Liver (tissue), 9 donors: ENCODE results near the gene NPHS2. TPM values are rescaled to one million over a fixed set of nuclear protein-coding genes. Genes with fewer than 3 reads are reported as not detected.
"Not testable (repeated sequence)": the region's sequence is repeated elsewhere in the genome, so short reads cannot be mapped to it uniquely, and the experiment has no call there.

Experiments
- DNase-seq: peaks from one replicate; pipeline ENCODE4 v3.0.0-alpha.2; 2017; ENCODE audit warnings: low spot score
- H3K27ac ChIP-seq, 2 donors: one replicate each; pipeline ENCODE4 v1.7.0; 2013; ENCODE audit warnings: inconsistent platforms in 2 of 2, low read length in 2 of 2, control low read depth in 1 of 2, low read depth in 1 of 2, mild to moderate bottlenecking in 1 of 2
- H3K27me3 ChIP-seq, 4 donors: one replicate each; pipeline versions ENCODE4 v1.6.1 to v1.7.0; 2013; ENCODE audit warnings: low read length in 3 of 4, inconsistent platforms in 1 of 4, mild to moderate bottlenecking in 1 of 4, moderate library complexity in 1 of 4; ENCODE audit not compliant: control insufficient read depth in 4 of 4, insufficient read depth in 4 of 4
- H3K36me3 ChIP-seq, 4 donors: one replicate each; pipeline versions ENCODE4 v1.6.1 to v1.7.0; 2013; ENCODE audit warnings: low read length in 3 of 4, mild to moderate bottlenecking in 3 of 4, low read depth in 1 of 4, moderate library complexity in 1 of 4; ENCODE audit not compliant: control insufficient read depth in 4 of 4, insufficient read depth in 3 of 4
- H3K4me1 ChIP-seq, 4 donors: one replicate each; pipeline versions ENCODE4 v1.6.1 to v1.7.0; 2013; ENCODE audit warnings: low read length in 3 of 4, mild to moderate bottlenecking in 3 of 4, moderate library complexity in 1 of 4; ENCODE audit not compliant: control insufficient read depth in 4 of 4, insufficient read depth in 4 of 4
- H3K4me3 ChIP-seq, 3 donors: one replicate each; pipeline versions ENCODE4 v1.6.1 to v1.7.0; 2013; ENCODE audit warnings: low read length in 3 of 3, control low read depth in 1 of 3, low read depth in 1 of 3, mild to moderate bottlenecking in 1 of 3
- H3K9ac ChIP-seq, 2 donors: one replicate each; pipeline ENCODE4 v1.7.0; 2013; ENCODE audit warnings: low read length in 2 of 2, mild to moderate bottlenecking in 2 of 2, moderate library complexity in 2 of 2, control low read depth in 1 of 2, low read depth in 1 of 2
- H3K9me3 ChIP-seq, 4 donors: one replicate each; pipeline versions ENCODE4 v1.6.1 to v1.7.0; 2013; ENCODE audit warnings: low read length in 3 of 4; ENCODE audit not compliant: control insufficient read depth in 4 of 4
- EGR1 ChIP-seq, 2 donors: IDR thresholded peaks; 2 replicates each; pipeline ENCODE4 v1.6.1; 2016 to 2018; ENCODE audit warnings: antibody characterized with exemption in 2 of 2, low read depth in 2 of 2
- FOXA1 ChIP-seq: IDR thresholded peaks from 2 replicates; pipeline ENCODE4 v1.6.1; 2016; ENCODE audit warnings: antibody characterized with exemption
- FOXA2 ChIP-seq: IDR thresholded peaks from 2 replicates; pipeline ENCODE4 v1.6.1; 2016; ENCODE audit warnings: antibody characterized with exemption
- GABPA ChIP-seq, 2 donors: IDR thresholded peaks in 1 of 2; conservative IDR thresholded peaks in 1 of 2; 2 replicates each; pipeline ENCODE4 v1.6.1; 2016; ENCODE audit warnings: antibody characterized with exemption in 2 of 2, mild to moderate bottlenecking in 1 of 2, moderate library complexity in 1 of 2
- HNF4A ChIP-seq, 2 donors: conservative IDR thresholded peaks; 2 replicates each; pipeline ENCODE4 v1.6.1; 2016; ENCODE audit warnings: antibody characterized with exemption in 2 of 2, mild to moderate bottlenecking in 2 of 2
- HNF4G ChIP-seq: IDR thresholded peaks from 2 replicates; pipeline ENCODE4 v1.6.1; 2016; ENCODE audit warnings: antibody characterized with exemption
- JUND ChIP-seq, 2 donors: IDR thresholded peaks; 2 replicates each; pipeline ENCODE4 v1.6.1; 2016; ENCODE audit warnings: antibody characterized with exemption in 2 of 2
- NR2F2 ChIP-seq: IDR thresholded peaks from 2 replicates; pipeline ENCODE4 v1.6.1; 2016; ENCODE audit warnings: antibody characterized with exemption
- RAD21 ChIP-seq, 2 donors: IDR thresholded peaks; 2 replicates each; pipeline ENCODE4 v1.6.1; 2016; ENCODE audit warnings: antibody characterized with exemption in 2 of 2, mild to moderate bottlenecking in 2 of 2
- RXRA ChIP-seq, 2 donors: IDR thresholded peaks; 2 replicates each; pipeline ENCODE4 v1.6.1; 2017 to 2018; ENCODE audit warnings: antibody characterized with exemption in 2 of 2, mild to moderate bottlenecking in 1 of 2
- SP1 ChIP-seq: IDR thresholded peaks from 2 replicates; pipeline ENCODE4 v1.6.1; 2018; ENCODE audit warnings: antibody characterized with exemption, mild to moderate bottlenecking
- TAF1 ChIP-seq: conservative IDR thresholded peaks from 2 replicates; pipeline ENCODE4 v1.6.1; 2016; ENCODE audit warnings: antibody characterized with exemption, mild to moderate bottlenecking
- YY1 ChIP-seq: IDR thresholded peaks from 2 replicates; pipeline ENCODE4 v1.6.1; 2016; ENCODE audit warnings: antibody characterized with exemption, mild to moderate bottlenecking
- WGBS: extraction: QIAGEN DNeasy Blood & Tissue Kit; methylation state at CpG from one replicate; pipeline ENCODE4 v1.1.7; 2013; 5-methylcytosine and 5-hydroxymethylcytosine counted together
- polyA plus RNA-seq, 2 donors: library from polyadenylated mRNA; stranded (reverse) in 1 of 2; unstranded in 1 of 2; fragments of 200-250 nt in 1 of 2; fragments of >200 nt in 1 of 2; fragmentation: Nextera tagmentation in 1 of 2; extraction: Ambion mirVana in 1 of 2; gene quantifications; one replicate each; pipeline versions ENCODE4 v1.2.1 to v1.2.3, GENCODE V29; 2013 to 2015
- total RNA-seq, 2 donors: library from RNA; depleted of rRNA; stranded (reverse); fragments of >200 nt; gene quantifications; one replicate each; pipeline ENCODE4 v1.2.3, GENCODE V29; 2014
- TF ChIP-seq, protein P1 (sequence below): IDR thresholded peaks from 2 replicates; pipeline ENCODE4 v1.6.1; 2016; ENCODE audit warnings: antibody characterized with exemption
- TF ChIP-seq, protein P2 (sequence below): IDR thresholded peaks from 2 replicates; pipeline ENCODE4 v1.6.1; 2016; ENCODE audit warnings: antibody characterized with exemption
- TF ChIP-seq, protein P3 (sequence below): IDR thresholded peaks from 2 replicates; pipeline ENCODE4 v1.6.1; 2016; ENCODE audit warnings: antibody characterized with exemption
- TF ChIP-seq, protein P4 (sequence below): IDR thresholded peaks from 2 replicates; pipeline ENCODE4 v1.6.1; 2016; ENCODE audit warnings: antibody characterized with exemption, mild to moderate bottlenecking
- donor health status: healthy.
- donor health status: healthy.
- donor health status: healthy.
- donor health status: healthy.
- donor health status: healthy.

Gene NPHS2
- total and polyA plus RNA-seq, 4 donors, result not detected

DNA sequence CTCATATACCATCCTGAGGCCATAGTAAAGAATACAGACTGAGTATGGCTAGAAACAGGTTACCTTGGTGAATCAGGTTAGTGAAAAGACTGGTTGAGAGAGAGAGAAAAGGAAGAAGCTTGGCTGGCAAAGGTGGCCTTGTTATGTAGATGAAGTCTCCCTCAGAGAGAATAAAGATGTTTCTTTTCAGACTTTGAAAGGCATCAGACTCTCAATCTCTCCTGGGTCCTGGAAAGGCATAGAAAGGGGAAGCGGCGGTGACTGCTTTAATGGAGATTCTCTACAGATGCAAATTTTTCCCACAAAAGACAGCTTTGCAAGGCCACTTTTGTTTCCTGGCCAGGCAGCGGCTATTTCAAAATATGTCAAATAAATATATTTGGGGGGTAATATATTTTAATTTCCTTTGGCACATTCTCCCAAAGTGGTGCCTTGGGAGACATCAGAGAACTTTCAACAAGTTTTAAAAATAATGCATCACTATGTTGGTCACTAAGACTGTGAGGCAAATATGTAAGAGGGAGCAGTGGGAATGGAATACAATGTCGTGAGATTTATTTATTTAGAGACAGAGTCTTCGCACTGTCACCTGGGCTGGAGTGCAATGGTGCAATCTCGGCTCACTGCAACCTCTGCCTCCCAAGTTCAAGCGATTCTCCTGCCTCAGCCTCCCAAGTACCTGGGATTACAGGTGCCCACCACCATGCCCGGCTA, 46.1 kb downstream of the NPHS2 start:
- no peak overlapping the region for H3K27ac ChIP-seq
- H3K27me3 ChIP-seq, result no peaks in the 10 kb centered on the region
- no peak for DNase-seq
- no peaks in the 10 kb centered on the region for H3K4me1 ChIP-seq
- 85% methylated on average over 8 of the region's 8 CpGs for WGBS
- no peak for TF ChIP-seq GABPA (IDR thresholded peaks at IDR 0.05 in 1 of 2, conservative IDR thresholded peaks at IDR 0.05 in 1 of 2)
- no peak for TF ChIP-seq NR2F2
- no peak for TF ChIP-seq RXRA (IDR thresholded peaks at IDR 0.05)
- TF ChIP-seq JUND (IDR thresholded peaks at IDR 0.05), result no peak
- TF ChIP-seq RAD21 (IDR thresholded peaks at IDR 0.05), result no peak
- TF ChIP-seq, protein P1, sequence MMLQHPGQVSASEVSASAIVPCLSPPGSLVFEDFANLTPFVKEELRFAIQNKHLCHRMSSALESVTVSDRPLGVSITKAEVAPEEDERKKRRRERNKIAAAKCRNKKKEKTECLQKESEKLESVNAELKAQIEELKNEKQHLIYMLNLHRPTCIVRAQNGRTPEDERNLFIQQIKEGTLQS, result no peak
- TF ChIP-seq, protein P2, sequence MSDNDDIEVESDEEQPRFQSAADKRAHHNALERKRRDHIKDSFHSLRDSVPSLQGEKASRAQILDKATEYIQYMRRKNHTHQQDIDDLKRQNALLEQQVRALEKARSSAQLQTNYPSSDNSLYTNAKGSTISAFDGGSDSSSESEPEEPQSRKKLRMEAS, result no peak
- TF ChIP-seq YY1, result no peak
- no peak for TF ChIP-seq FOXA1
- no peak for TF ChIP-seq SP1
- no peak for TF ChIP-seq TAF1
- no peak for TF ChIP-seq FOXA2
- no peak for TF ChIP-seq EGR1 (IDR thresholded peaks at IDR 0.05; ENCODE audit: low read depth in 2 of 2)
- TF ChIP-seq HNF4A (conservative IDR thresholded peaks at IDR 0.05), result no peak
- TF ChIP-seq, protein P3, sequence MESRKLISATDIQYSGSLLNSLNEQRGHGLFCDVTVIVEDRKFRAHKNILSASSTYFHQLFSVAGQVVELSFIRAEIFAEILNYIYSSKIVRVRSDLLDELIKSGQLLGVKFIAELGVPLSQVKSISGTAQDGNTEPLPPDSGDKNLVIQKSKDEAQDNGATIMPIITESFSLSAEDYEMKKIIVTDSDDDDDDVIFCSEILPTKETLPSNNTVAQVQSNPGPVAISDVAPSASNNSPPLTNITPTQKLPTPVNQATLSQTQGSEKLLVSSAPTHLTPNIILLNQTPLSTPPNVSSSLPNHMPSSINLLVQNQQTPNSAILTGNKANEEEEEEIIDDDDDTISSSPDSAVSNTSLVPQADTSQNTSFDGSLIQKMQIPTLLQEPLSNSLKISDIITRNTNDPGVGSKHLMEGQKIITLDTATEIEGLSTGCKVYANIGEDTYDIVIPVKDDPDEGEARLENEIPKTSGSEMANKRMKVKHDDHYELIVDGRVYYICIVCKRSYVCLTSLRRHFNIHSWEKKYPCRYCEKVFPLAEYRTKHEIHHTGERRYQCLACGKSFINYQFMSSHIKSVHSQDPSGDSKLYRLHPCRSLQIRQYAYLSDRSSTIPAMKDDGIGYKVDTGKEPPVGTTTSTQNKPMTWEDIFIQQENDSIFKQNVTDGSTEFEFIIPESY, result no peak
- TF ChIP-seq HNF4G, result no peak
- TF ChIP-seq, protein P4, sequence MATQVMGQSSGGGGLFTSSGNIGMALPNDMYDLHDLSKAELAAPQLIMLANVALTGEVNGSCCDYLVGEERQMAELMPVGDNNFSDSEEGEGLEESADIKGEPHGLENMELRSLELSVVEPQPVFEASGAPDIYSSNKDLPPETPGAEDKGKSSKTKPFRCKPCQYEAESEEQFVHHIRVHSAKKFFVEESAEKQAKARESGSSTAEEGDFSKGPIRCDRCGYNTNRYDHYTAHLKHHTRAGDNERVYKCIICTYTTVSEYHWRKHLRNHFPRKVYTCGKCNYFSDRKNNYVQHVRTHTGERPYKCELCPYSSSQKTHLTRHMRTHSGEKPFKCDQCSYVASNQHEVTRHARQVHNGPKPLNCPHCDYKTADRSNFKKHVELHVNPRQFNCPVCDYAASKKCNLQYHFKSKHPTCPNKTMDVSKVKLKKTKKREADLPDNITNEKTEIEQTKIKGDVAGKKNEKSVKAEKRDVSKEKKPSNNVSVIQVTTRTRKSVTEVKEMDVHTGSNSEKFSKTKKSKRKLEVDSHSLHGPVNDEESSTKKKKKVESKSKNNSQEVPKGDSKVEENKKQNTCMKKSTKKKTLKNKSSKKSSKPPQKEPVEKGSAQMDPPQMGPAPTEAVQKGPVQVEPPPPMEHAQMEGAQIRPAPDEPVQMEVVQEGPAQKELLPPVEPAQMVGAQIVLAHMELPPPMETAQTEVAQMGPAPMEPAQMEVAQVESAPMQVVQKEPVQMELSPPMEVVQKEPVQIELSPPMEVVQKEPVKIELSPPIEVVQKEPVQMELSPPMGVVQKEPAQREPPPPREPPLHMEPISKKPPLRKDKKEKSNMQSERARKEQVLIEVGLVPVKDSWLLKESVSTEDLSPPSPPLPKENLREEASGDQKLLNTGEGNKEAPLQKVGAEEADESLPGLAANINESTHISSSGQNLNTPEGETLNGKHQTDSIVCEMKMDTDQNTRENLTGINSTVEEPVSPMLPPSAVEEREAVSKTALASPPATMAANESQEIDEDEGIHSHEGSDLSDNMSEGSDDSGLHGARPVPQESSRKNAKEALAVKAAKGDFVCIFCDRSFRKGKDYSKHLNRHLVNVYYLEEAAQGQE, result no peak
- H3K9me3 ChIP-seq, result no peaks in the 10 kb centered on the region
- no peak overlapping the region for H3K4me3 ChIP-seq
- no peak overlapping the region for H3K9ac ChIP-seq
- no peaks in the 10 kb centered on the region for H3K36me3 ChIP-seq

- H3K9me3 ChIP-seq, H3K9ac ChIP-seq, DNase-seq, H3K4me1 ChIP-seq, H3K27me3 ChIP-seq, H3K4me3 ChIP-seq, H3K36me3 ChIP-seq, H3K27ac ChIP-seq: not testable (repeated sequence)
- 95% methylated on average over 1 of the region's 1 CpG for WGBS
These were observed 57.2 kb downstream of the NPHS2 start for GRCh38 chr1:179518544-179518943.
